ENCODE data around the gene ANAPC7.
A peak's percentile ranks its signal among the peaks of the same experiment; 100 is the strongest.

DNA sequence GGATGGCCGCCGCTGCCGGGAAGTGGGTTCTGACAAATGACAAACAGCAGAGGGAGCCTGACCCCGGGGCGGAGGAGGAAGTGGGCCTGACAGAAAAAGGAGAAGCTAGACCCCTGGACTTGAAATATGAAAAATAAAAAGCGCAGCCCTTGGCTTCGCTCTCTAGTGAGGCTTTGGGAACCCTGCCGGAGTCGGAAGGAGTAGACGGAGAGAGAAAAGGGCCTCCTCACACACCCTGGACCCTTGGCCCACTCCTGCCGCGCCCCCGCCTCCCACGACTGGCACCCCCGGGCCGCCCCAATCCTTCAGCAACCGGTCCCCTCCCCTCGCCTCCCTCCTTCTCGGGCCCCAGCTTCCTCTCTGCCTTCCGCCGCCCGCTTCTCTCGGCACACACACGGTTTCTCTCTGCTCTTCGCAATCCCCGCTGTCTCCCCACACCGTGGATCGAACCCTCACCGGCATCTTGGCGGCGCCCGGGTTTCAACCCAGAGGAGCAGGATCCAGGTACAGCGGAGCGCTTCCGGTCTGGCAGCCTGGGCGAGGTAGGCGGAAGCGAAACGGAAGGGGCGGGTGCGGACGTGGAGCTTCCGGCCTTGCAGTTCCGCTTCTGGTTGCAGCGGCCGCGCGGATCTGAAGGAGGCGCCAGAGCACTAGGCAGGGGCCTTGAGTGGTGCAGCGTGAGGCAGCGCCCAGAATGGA, 46.4 kb upstream of the ANAPC7 start, which contains the start of gene ARPC3:
- TF ChIP-seq CEBPB (IDR thresholded peaks at IDR 0.05) (no peak), MAX (IDR thresholded peaks at IDR 0.05) (peak; percentile 68), RAD21 (IDR thresholded peaks at IDR 0.05; ENCODE audit: low read depth) (peak; percentile 85), ZBTB7A (IDR thresholded peaks at IDR 0.05; ENCODE audit: low read depth) (peak; percentile 82; the same call in 1 of the 2 replicates), FOXM1 (IDR thresholded peaks at IDR 0.05; ENCODE audit: borderline replicate concordance, low read depth) (no peak), EP300 (IDR thresholded peaks at IDR 0.05; ENCODE audit: borderline replicate concordance) (no peak; the same call in 1 of the 2 replicates), NFIC (IDR thresholded peaks at IDR 0.05) (peak; percentile 69), CREB1 (IDR thresholded peaks at IDR 0.05; ENCODE audit: low read depth) (no peak), TAF1 (IDR thresholded peaks at IDR 0.05; ENCODE audit: low read depth) (peak; percentile 62), EGR1 (IDR thresholded peaks at IDR 0.05) (peak; percentile 16), YY1 (IDR thresholded peaks at IDR 0.05; ENCODE audit: low read depth) (no peak)
- TF ChIP-seq, protein P1, sequence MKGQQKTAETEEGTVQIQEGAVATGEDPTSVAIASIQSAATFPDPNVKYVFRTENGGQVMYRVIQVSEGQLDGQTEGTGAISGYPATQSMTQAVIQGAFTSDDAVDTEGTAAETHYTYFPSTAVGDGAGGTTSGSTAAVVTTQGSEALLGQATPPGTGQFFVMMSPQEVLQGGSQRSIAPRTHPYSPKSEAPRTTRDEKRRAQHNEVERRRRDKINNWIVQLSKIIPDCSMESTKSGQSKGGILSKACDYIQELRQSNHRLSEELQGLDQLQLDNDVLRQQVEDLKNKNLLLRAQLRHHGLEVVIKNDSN (IDR thresholded peaks at IDR 0.05), result no peak
